ENCODE data around the gene VPS13D. TPM values are rescaled to one million over a fixed set of nuclear protein-coding genes. Genes with fewer than 3 reads are reported as not detected.

VPS13D gene, protein sequence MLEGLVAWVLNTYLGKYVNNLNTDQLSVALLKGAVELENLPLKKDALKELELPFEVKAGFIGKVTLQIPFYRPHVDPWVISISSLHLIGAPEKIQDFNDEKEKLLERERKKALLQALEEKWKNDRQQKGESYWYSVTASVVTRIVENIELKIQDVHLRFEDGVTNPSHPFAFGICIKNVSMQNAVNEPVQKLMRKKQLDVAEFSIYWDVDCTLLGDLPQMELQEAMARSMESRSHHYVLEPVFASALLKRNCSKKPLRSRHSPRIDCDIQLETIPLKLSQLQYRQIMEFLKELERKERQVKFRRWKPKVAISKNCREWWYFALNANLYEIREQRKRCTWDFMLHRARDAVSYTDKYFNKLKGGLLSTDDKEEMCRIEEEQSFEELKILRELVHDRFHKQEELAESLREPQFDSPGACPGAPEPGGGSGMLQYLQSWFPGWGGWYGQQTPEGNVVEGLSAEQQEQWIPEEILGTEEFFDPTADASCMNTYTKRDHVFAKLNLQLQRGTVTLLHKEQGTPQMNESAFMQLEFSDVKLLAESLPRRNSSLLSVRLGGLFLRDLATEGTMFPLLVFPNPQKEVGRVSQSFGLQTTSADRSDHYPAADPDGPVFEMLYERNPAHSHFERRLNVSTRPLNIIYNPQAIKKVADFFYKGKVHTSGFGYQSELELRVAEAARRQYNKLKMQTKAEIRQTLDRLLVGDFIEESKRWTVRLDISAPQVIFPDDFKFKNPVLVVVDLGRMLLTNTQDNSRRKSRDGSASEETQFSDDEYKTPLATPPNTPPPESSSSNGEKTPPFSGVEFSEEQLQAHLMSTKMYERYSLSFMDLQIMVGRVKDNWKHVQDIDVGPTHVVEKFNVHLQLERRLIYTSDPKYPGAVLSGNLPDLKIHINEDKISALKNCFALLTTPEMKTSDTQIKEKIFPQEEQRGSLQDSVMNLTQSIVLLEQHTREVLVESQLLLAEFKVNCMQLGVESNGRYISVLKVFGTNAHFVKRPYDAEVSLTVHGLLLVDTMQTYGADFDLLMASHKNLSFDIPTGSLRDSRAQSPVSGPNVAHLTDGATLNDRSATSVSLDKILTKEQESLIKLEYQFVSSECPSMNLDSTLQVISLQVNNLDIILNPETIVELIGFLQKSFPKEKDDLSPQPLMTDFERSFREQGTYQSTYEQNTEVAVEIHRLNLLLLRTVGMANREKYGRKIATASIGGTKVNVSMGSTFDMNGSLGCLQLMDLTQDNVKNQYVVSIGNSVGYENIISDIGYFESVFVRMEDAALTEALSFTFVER (N-terminal part only)
- 19.4 and 22.7 TPM in 2 replicates for total RNA-seq

DNA sequence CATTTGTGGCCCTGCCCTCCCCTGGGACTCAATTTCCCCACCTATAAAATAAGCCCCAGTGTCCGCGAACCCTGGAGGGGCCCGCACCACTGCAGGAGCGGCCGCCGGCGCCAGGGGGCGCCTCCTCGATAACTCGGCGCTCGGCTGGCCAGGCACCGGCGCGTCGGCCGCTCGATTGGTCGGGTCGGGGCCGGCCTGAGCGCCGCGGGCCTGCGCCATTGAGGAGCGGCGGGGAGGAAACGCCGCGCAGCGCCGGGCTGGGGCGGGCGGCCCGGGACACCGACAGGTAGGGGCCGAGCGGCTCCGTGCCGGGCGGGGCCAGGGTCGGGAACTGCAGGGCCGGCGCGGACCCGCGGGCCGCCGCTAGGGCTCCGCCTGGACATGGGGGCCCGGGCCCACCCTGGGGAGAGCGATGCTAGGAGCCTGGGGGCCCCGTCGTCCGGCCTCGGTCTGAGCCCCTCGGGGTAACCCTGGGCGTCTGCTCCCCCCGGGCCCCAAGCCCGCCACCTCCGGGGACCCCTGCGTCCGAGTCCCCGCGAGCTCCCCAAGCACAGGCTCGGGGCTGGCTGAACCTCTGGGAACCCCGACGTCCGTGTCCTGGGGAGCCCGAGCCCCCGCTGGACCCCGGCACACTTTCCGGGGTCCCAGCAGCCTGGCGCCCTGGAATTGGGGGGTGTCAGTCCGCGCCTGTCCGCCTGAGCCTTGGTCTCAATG, at the start of gene VPS13D:
VPS13D (plus strand) TSS at position 196 of the 714 bp plus-strand sequence. CDS start 4,237 bp downstream, outside the sequence.

Other genes starting within 250 kb of the VPS13D start
- 33.0 and 49.2 TPM in 2 replicates for gene MFN2, start 249.6 kb upstream of the VPS13D start, total RNA-seq
- gene MIIP, start 210.5 kb upstream of the VPS13D start, total RNA-seq, result 25.1 and 30.1 TPM in 2 replicates
- 0.16 and 0.18 TPM in 2 replicates for gene TNFRSF8, start 166.7 kb upstream of the VPS13D start, total RNA-seq
- 17.2 and 30.5 TPM in 2 replicates for gene TNFRSF1B, start 63.0 kb upstream of the VPS13D start, total RNA-seq